LNCaP clone FGC (cell line): ENCODE measurements around the gene CNTN4.

Source experiments
- DNase-seq: peaks from one replicate; pipeline ENCODE4 v3.0.0-alpha.2; 2011; ENCODE audit warnings: low read depth
- H3K4me3 ChIP-seq: 2 replicates; pipeline ENCODE4 v1.5.1; 2011; ENCODE audit warnings: mild to moderate bottlenecking, low read depth, low read length, control low read depth
- CTCF ChIP-seq: IDR thresholded peaks from 2 replicates; pipeline ENCODE4 v1.5.1; 2012; ENCODE audit warnings: mild to moderate bottlenecking; ENCODE audit not compliant: control insufficient read depth, insufficient read depth; ENCODE audit errors: extremely low read depth

Gene CNTN4

GRCh38 chr3:2454865-2455264, 356.2 kb downstream of the CNTN4 start:
- no peak overlapping the region for H3K4me3 ChIP-seq
- no peak for TF ChIP-seq CTCF
- DNase-seq: no peak

GRCh38 chr3:2456788-2457187, 358.1 kb downstream of the CNTN4 start:
- no peak for DNase-seq
- no peak for TF ChIP-seq CTCF

GRCh38 chr3:2458816-2459215, 360.1 kb downstream of the CNTN4 start:
- DNase-seq: no peak
- no peak for TF ChIP-seq CTCF
- H3K4me3 ChIP-seq: no peak overlapping the region

More at GRCh38 chr3:2456788-2457187, 358.1 kb downstream of the CNTN4 start:
- H3K4me3 ChIP-seq: no peak overlapping the region

- DNase-seq: no peak
- no peak for TF ChIP-seq CTCF
Measured at GRCh38 chr3:2465842-2466241, 367.2 kb downstream of the CNTN4 start.

GRCh38 chr3:2468816-2469215, 370.1 kb downstream of the CNTN4 start:
- no peak overlapping the region for H3K4me3 ChIP-seq
- DNase-seq: no peak
- no peak for TF ChIP-seq CTCF

More at GRCh38 chr3:2465842-2466241, 367.2 kb downstream of the CNTN4 start:
- no peak overlapping the region for H3K4me3 ChIP-seq

GRCh38 chr3:2476996-2477395, 378.3 kb downstream of the CNTN4 start:
- no peak for TF ChIP-seq CTCF
- H3K4me3 ChIP-seq: no peak overlapping the region
- DNase-seq: no peak

GRCh38 chr3:2477620-2478019, 379.0 kb downstream of the CNTN4 start:
- no peak for DNase-seq
- TF ChIP-seq CTCF: no peak
- no peak overlapping the region for H3K4me3 ChIP-seq
